RPMI8226 (cell line): ENCODE results near the gene PPP3R1.
A peak's percentile ranks its signal among the peaks of the same experiment; 100 is the strongest.

Experiments
- DNase-seq: peaks from one replicate; pipeline ENCODE4 v3.0.0-alpha.2; 2015

PPP3R1 gene

GRCh38 chr2:68256093-68256450 is 3.7 kb upstream of the PPP3R1 start:
- DNase-seq = no peak

- DNase-seq = peak; percentile 54
Observed at GRCh38 chr2:68253219-68254068, 1.1 kb upstream of the PPP3R1 start.

GRCh38 chr2:68251855-68252399 is 405 bp downstream of the PPP3R1 start:
- DNase-seq = no peak

GRCh38 chr2:68251187-68251854 is 1.0 kb downstream of the PPP3R1 start:
- DNase-seq = peak; percentile 90

- DNase-seq = no peak
Observed at GRCh38 chr2:68250652-68251186, 1.6 kb downstream of the PPP3R1 start.

- peak; percentile 25 for DNase-seq
Observed at GRCh38 chr2:68250196-68250595, 2.1 kb downstream of the PPP3R1 start.

GRCh38 chr2:68248806-68249205 is 3.5 kb downstream of the PPP3R1 start:
- no peak for DNase-seq

- no peak for DNase-seq
Observed at GRCh38 chr2:68248361-68248760, 4.0 kb downstream of the PPP3R1 start.

- no peak for DNase-seq
Observed at GRCh38 chr2:68246396-68246795, 5.9 kb downstream of the PPP3R1 start.

GRCh38 chr2:68245672-68246071 is 6.7 kb downstream of the PPP3R1 start:
- DNase-seq = no peak

GRCh38 chr2:68245066-68245465 is 7.3 kb downstream of the PPP3R1 start:
- no peak for DNase-seq

- no peak for DNase-seq
Observed at GRCh38 chr2:68244456-68244855, 7.9 kb downstream of the PPP3R1 start.

- DNase-seq = no peak
Observed at GRCh38 chr2:68241732-68242131, 10.6 kb downstream of the PPP3R1 start.

- DNase-seq = no peak
Observed at GRCh38 chr2:68240446-68240845, 11.9 kb downstream of the PPP3R1 start.

GRCh38 chr2:68238955-68239822 is 13.1 kb downstream of the PPP3R1 start:
- no peak for DNase-seq

- DNase-seq = no peak
Observed at GRCh38 chr2:68237976-68238580, 14.3 kb downstream of the PPP3R1 start.

- DNase-seq = no peak
Observed at GRCh38 chr2:68237404-68237803, 14.9 kb downstream of the PPP3R1 start.

- no peak for DNase-seq
Observed at GRCh38 chr2:68236876-68237275, 15.5 kb downstream of the PPP3R1 start.

GRCh38 chr2:68236103-68236734 is 16.1 kb downstream of the PPP3R1 start:
- DNase-seq = no peak

GRCh38 chr2:68235090-68235489 is 17.2 kb downstream of the PPP3R1 start:
- no peak for DNase-seq

- DNase-seq = no peak
Observed at GRCh38 chr2:68234405-68234804, 17.9 kb downstream of the PPP3R1 start.

- no peak for DNase-seq
Observed at GRCh38 chr2:68231061-68231372, 21.3 kb downstream of the PPP3R1 start.
